Sigmoid colon (tissue), 7 donors: ENCODE results near the gene CFI. TPM values are rescaled to one million over a fixed set of nuclear protein-coding genes. Genes with fewer than 3 reads are reported as not detected.

Experiments used
- DNase-seq: peaks from one replicate; pipeline ENCODE4 v3.0.0-alpha.2; 2019
- H3K27ac ChIP-seq, 4 donors: fragments of 200-600 bp; sonication (generic); one replicate each; pipeline ENCODE4 v1.5.1; 2016 to 2019; ENCODE audit warnings: mild to moderate bottlenecking in 1 of 4
- H3K27me3 ChIP-seq, 3 donors: fragments of 200-600 bp; sonication (generic); one replicate each; pipeline ENCODE4 v1.5.1; 2019; ENCODE audit warnings: mild to moderate bottlenecking in 1 of 3
- H3K36me3 ChIP-seq, 4 donors: fragments of 200-600 bp; sonication (generic); one replicate each; pipeline ENCODE4 v1.5.1; 2016 to 2019
- H3K4me1 ChIP-seq, 4 donors: fragments of 200-600 bp; sonication (generic); one replicate each; pipeline ENCODE4 v1.5.1; 2017 to 2019
- H3K4me3 ChIP-seq, 4 donors: fragments of 200-600 bp; sonication (generic); one replicate each; pipeline ENCODE4 v1.5.1; 2017 to 2019; ENCODE audit warnings: mild to moderate bottlenecking in 2 of 4, moderate library complexity in 1 of 4
- H3K9me3 ChIP-seq, 4 donors: fragments of 200-600 bp in 3 of 4; sonication (generic) in 3 of 4; one replicate each; pipeline versions ENCODE4 v1.5.1 to v1.6.1; 2013 to 2019
- CTCF ChIP-seq, 4 experiments: fragments of 450-650 bp in 3 of 4; fragments of 200-600 bp in 1 of 4; IDR thresholded peaks; one replicate each; pipeline ENCODE4 v1.5.1; 2016 to 2019; ENCODE audit warnings: antibody characterized with exemption in 4 of 4, mild to moderate bottlenecking in 3 of 4, moderate library complexity in 2 of 4
- EP300 ChIP-seq, 4 donors: sonication (generic); formaldehyde crosslinking; IDR thresholded peaks; one replicate each; pipeline ENCODE4 v1.6.1; 2017; ENCODE audit warnings: antibody characterized with exemption in 4 of 4
- POLR2A ChIP-seq, 2 donors: fragments of 450-650 bp; IDR thresholded peaks; one replicate each; pipeline ENCODE4 v1.6.1; 2016; ENCODE audit warnings: antibody characterized with exemption in 2 of 2, mild to moderate bottlenecking in 2 of 2, moderate library complexity in 2 of 2
- POLR2AphosphoS5 ChIP-seq, 4 donors: sonication (generic); formaldehyde crosslinking; IDR thresholded peaks; one replicate each; pipeline ENCODE4 v1.6.1; 2017; ENCODE audit warnings: antibody characterized with exemption in 4 of 4
- WGBS, 2 donors: extraction: QIAGEN DNeasy Blood & Tissue Kit; methylation state at CpG; one replicate each; pipeline ENCODE4 v1.1.7; 2013; 5-methylcytosine and 5-hydroxymethylcytosine counted together
- intact Hi-C: fragments of 100-400 bp; cut with DNase I; formaldehyde crosslinking; loops from one replicate; pipeline ENCODE4 v1.15.1; 2023
- polyA plus RNA-seq, 3 donors: library from polyadenylated mRNA; stranded (reverse); fragments of 200-250 nt; gene quantifications; one replicate each; pipeline ENCODE4 v1.2.3, GENCODE V29; 2013
- total RNA-seq, 4 donors: library from RNA; depleted of rRNA; stranded (reverse); fragments of >200 nt; gene quantifications; one replicate each; pipeline ENCODE4 v1.1.0, GENCODE V29; 2016
- donor health status: healthy with polysubstance abuse.
- donor health status: Bipolar disorder and iron deficiency.
- donor health status: healthy.

The CFI gene
- total and polyA plus RNA-seq, 7 donors = 1.2 to 14.4 (median 7.5) TPM

GRCh38 chr4:109738104-109738872 is 63.5 kb downstream of the CFI start:
- Histone ChIP-seq H3K4me1 (no peaks in the 10 kb centered on the region), H3K9me3 (no peaks in the 10 kb centered on the region), H3K27me3 (no peaks in the 10 kb centered on the region), H3K27ac (no peak overlapping the region), H3K36me3 (no peaks in the 10 kb centered on the region), H3K4me3 (no peak overlapping the region)
- TF ChIP-seq POLR2A (IDR thresholded peaks at IDR 0.05) (no peak), CTCF (IDR thresholded peaks at IDR 0.05) (no peak), EP300 (IDR thresholded peaks at IDR 0.05) (no peak), POLR2AphosphoS5 (IDR thresholded peaks at IDR 0.05) (no peak)
- DNase-seq = no peak
- intact Hi-C loops = no loop called here
- 93 to 94% methylated on average over 10 of the region's 10 CpGs for WGBS, 2 donors

- Histone ChIP-seq H3K4me3 (no peak overlapping the region), H3K9me3 (no peaks in the 10 kb centered on the region), H3K27ac (no peak overlapping the region), H3K36me3 (no peaks in the 10 kb centered on the region), H3K27me3 (no peaks in the 10 kb centered on the region), H3K4me1 (peaks cover 0 to 2% (median under 1%) of the 10 kb centered on the region in 4 donors)
- intact Hi-C loops = no loop called here
- TF ChIP-seq POLR2AphosphoS5 (IDR thresholded peaks at IDR 0.05) (no peak), POLR2A (IDR thresholded peaks at IDR 0.05) (no peak), CTCF (IDR thresholded peaks at IDR 0.05) (no peak), EP300 (IDR thresholded peaks at IDR 0.05) (no peak)
- DNase-seq = no peak
- WGBS, 2 donors = 19 to 68% methylated on average over 7 of the region's 7 CpGs
These were observed 66.0 kb downstream of the CFI start for GRCh38 chr4:109735566-109736365.

GRCh38 chr4:109733728-109734127 is 68.1 kb downstream of the CFI start:
- no peak for TF ChIP-seq POLR2AphosphoS5 (IDR thresholded peaks at IDR 0.05)
- TF ChIP-seq POLR2A (IDR thresholded peaks at IDR 0.05) = no peak
- TF ChIP-seq EP300 (IDR thresholded peaks at IDR 0.05) = no peak
- TF ChIP-seq CTCF (IDR thresholded peaks at IDR 0.05) = no peak
- DNase-seq = no peak
- Histone ChIP-seq H3K9me3 (no peaks in the 10 kb centered on the region), H3K27me3 (no peaks in the 10 kb centered on the region), H3K27ac (no peak overlapping the region), H3K36me3 (no peaks in the 10 kb centered on the region), H3K4me3 (no peak overlapping the region), H3K4me1 (peaks cover 0 to 13% (median 9%) of the 10 kb centered on the region in 4 donors)
- 94% methylated on average over 5 of the region's 5 CpGs for WGBS, 2 donors
- intact Hi-C loops = loop anchor here (5.0 kb wide), 1 partner anchor 301 kb away; the partner anchor contains the start of gene SEC24B

- Histone ChIP-seq H3K36me3 (no peaks in the 10 kb centered on the region), H3K4me1 (peaks cover 0 to 17% (median 10%) of the 10 kb centered on the region in 4 donors), H3K27ac (peak overlapping the region; percentile 74 to 81 (median 78)), H3K4me3 (peak overlapping the region; percentile 57 to 96 (median 70)), H3K27me3 (no peaks in the 10 kb centered on the region), H3K9me3 (no peaks in the 10 kb centered on the region)
- DNase-seq = no peak
- TF ChIP-seq CTCF (IDR thresholded peaks at IDR 0.05) (no peak), POLR2AphosphoS5 (IDR thresholded peaks at IDR 0.05) (no peak), POLR2A (IDR thresholded peaks at IDR 0.05) (no peak)
- intact Hi-C loops = loop anchor here (1.0 to 5.0 kb wide), 3 partner anchors 28 to 299 kb away; partner anchors contain the start of genes CASP6, GAR1 and SEC24B
- WGBS, 2 donors = 50 to 55% methylated on average over 21 of the region's 21 CpGs
These were observed 70.9 kb downstream of the CFI start for GRCh38 chr4:109730619-109731545.
